Adrenal gland (tissue), 12 donors: ENCODE data around the gene DEGS2. TPM values are rescaled to one million over a fixed set of nuclear protein-coding genes. Genes with fewer than 3 reads are reported as not detected.

Experiments used
- DNase-seq, 7 donors: peaks; one replicate each; pipeline ENCODE4 v3.0.0-alpha.2; 2019 to 2020
- H3K27ac ChIP-seq, 5 donors: fragments of 200-600 bp; sonication (generic) in 4 of 5; 1 replicate in 3 of 5; 2 replicates in 2 of 5; pipeline versions ENCODE4 v1.5.1 to v1.8.0; 2016 to 2020; ENCODE audit warnings: mild to moderate bottlenecking in 1 of 5
- H3K27me3 ChIP-seq: fragments of 200-600 bp; 2 replicates; pipeline ENCODE4 v1.8.0; 2021
- H3K36me3 ChIP-seq, 2 donors: fragments of 200-600 bp; replicated peaks in 1 of 2; 1 replicate in 1 of 2; 2 replicates in 1 of 2; pipeline versions ENCODE4 v1.5.1 to v1.8.0; 2018 to 2022
- H3K4me1 ChIP-seq, 2 donors: fragments of 200-600 bp; replicated peaks in 1 of 2; 1 replicate in 1 of 2; 2 replicates in 1 of 2; pipeline versions ENCODE4 v1.5.1 to v1.8.0; 2018 to 2021
- H3K4me3 ChIP-seq, 4 donors: fragments of 200-600 bp; sonication (generic) in 3 of 4; one replicate each; pipeline ENCODE4 v1.5.1; 2016 to 2018
- H3K9me3 ChIP-seq, 3 donors: fragments of 200-600 bp; sonication (generic) in 1 of 3; replicated peaks in 1 of 3; 1 replicate in 2 of 3; 2 replicates in 1 of 3; pipeline versions ENCODE4 v1.5.1 to v1.8.0; 2016 to 2021
- CTCF ChIP-seq, 6 experiments: fragments of 450-650 bp in 4 of 6; fragments of 200-600 bp in 2 of 6; sonication (generic) in 1 of 6; IDR thresholded peaks; 1 replicate in 5 of 6; 2 replicates in 1 of 6; pipeline versions ENCODE4 v1.5.1 to v1.8.0; 2016 to 2021; ENCODE audit warnings: antibody characterized with exemption in 6 of 6, mild to moderate bottlenecking in 2 of 6, moderate library complexity in 1 of 6
- POLR2A ChIP-seq, 2 donors: fragments of 450-650 bp; IDR thresholded peaks; one replicate each; pipeline ENCODE4 v1.6.1; 2017; ENCODE audit warnings: antibody characterized with exemption in 2 of 2, mild to moderate bottlenecking in 2 of 2, moderate library complexity in 1 of 2
- WGBS, 4 donors: extraction: QIAGEN DNeasy Blood & Tissue Kit in 2 of 4; methylation state at CpG; one replicate each; pipeline versions ENCODE4 v1.1.5 to v1.1.7; 2013 to 2017; 5-methylcytosine and 5-hydroxymethylcytosine counted together
- intact Hi-C, 2 donors: fragments of 100-400 bp; cut with DNase I; formaldehyde crosslinking; loops; one replicate each; pipeline versions ENCODE4 v1.14.1 to v1.15.0; 2022 to 2023
- polyA plus RNA-seq, 3 donors: library from polyadenylated mRNA; stranded (reverse); fragments of 200-250 nt in 2 of 3; fragments of 350-450 nt in 1 of 3; fragmentation: Illumina TruSeq in 1 of 3; extraction: RNeasy Lipid Tissue Mini Kit (QIAGEN cat#74804) in 1 of 3; gene quantifications; one replicate each; pipeline ENCODE4 v1.2.3, GENCODE V29; 2013 to 2014
- total RNA-seq, 9 donors: library from RNA; depleted of rRNA in 4 of 9; stranded (reverse); fragments of >200 nt in 4 of 9; fragments of 120-200 nt in 1 of 9; fragmentation: NEBNext Ultra II Directional in 1 of 9; extraction: Animal tissue kit (Norgen Biotek cat#: 25700) in 1 of 9; gene quantifications; one replicate each; pipeline versions ENCODE4 v1.1.0 to v1.2.4, GENCODE V29; 2013 to 2023
- donor health status: healthy with polysubstance abuse.
- donor health status: Bipolar disorder and iron deficiency.
- donor health status: DM: yes; HTN: yes; CAD: no.
- donor health status: DM: no; HTN: no; CAD: no.
- donor health status: DM: no; HTN: no; CAD: no.
- donor health status: DM: yes; HTN: yes; CAD: no.

Gene DEGS2
- total and polyA plus RNA-seq, 12 donors, result 0.06 to 0.69 (median 0.24) TPM; not detected in 3

DNA sequence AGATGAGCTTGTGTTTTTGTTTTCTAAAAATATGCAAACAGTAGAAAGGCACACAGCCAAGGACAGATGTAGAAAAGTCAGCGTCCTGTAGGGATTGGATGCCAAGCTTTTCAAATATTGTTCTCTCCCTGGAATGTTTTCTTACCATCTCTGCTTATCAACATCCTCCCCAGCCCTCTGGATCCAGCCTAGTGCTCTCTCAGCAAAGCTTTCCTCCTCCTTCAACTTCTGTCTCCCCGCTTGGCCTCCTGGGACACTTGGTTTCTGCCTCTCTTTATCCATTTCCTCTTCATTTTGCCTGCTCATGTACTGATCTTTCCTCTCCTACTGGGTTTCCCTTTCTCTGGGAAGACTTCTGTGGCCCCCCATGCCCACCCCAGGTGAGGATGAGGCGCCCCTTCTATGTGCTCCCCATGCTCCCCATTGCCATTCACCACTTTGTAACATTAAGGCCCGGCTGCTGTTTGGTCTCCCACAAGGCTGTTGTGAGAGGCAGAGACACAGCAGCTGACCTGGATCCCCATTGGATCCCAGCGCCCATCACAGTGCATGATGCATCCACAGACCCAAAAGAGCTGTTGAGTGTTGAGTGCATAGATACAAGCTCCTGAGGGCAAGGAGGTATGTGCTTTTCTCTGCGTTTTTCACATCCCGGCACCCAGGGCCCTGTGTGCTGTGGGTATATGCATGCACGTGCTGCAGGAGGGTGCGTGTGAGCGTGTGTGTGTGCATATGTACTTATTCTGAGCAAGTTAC lies 56.0 kb downstream of the DEGS2 start:
- peak in 4 of 7 donors; percentile 33 to 41 (median 37) for DNase-seq
- intact Hi-C loops, result no loop called here
- peaks cover 0 to 4% of the 10 kb centered on the region in 2 donors for H3K36me3 ChIP-seq
- H3K4me3 ChIP-seq, result peak overlapping the region in 1 of 4 donors; percentile 8
- H3K4me1 ChIP-seq, result peaks cover 20 to 37% of the 10 kb centered on the region in 2 donors
- no peaks in the 10 kb centered on the region for H3K9me3 ChIP-seq
- H3K27ac ChIP-seq, result peak overlapping the region in 3 of 5 donors; percentile 56 to 64 (median 62)
- no peaks in the 10 kb centered on the region for H3K27me3 ChIP-seq
- no peak for TF ChIP-seq POLR2A (IDR thresholded peaks at IDR 0.05)
- TF ChIP-seq CTCF (IDR thresholded peaks at IDR 0.05), result no peak
- 69 to 83% (median 76%) methylated on average over 10 of the region's 10 CpGs for WGBS, 4 donors

DNA sequence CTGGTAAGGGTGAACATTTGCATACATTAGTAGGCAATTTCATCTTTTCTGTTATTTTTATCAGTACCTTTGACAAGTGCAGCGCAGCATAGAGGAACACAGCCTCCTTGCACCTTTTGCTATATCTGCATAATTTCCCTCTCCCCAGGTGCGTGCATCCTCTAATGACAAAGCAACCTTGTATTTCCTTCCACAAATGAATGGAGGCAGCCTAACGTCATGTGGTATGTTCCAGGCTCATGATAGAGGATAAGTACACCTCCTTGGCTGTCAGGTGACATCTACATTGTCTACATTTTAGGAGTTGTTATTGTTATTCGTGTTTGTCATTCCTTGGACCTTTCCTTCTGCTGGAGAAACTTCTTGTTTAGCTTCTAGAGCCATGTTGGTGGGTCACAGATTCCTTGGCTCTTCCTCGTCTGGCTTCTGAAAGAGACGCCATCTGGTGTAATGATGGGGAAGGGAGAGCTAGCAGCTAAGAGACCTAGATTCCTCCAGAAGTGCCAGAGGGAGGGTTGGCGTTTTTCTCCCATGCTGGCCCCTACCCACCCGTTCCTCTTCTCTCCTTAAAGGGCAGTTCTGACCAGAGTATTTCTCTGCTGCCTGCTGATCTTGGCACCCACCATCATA lies 57.2 kb downstream of the DEGS2 start:
- no peak for DNase-seq
- no peak for TF ChIP-seq CTCF (IDR thresholded peaks at IDR 0.05)
- no peak for TF ChIP-seq POLR2A (IDR thresholded peaks at IDR 0.05)
- no peaks in the 10 kb centered on the region for H3K9me3 ChIP-seq
- intact Hi-C loops, result no loop called here
- H3K4me3 ChIP-seq, result no peak overlapping the region
- H3K36me3 ChIP-seq, result peaks cover 0 to 6% of the 10 kb centered on the region in 2 donors
- WGBS, 4 donors, result 85 to 90% (median 89%) methylated on average over 8 of the region's 8 CpGs
- peak overlapping the region in 3 of 5 donors; percentile 38 to 62 (median 56) for H3K27ac ChIP-seq
- H3K4me1 ChIP-seq, result peaks cover 20 to 37% of the 10 kb centered on the region in 2 donors
- no peaks in the 10 kb centered on the region for H3K27me3 ChIP-seq

DNA sequence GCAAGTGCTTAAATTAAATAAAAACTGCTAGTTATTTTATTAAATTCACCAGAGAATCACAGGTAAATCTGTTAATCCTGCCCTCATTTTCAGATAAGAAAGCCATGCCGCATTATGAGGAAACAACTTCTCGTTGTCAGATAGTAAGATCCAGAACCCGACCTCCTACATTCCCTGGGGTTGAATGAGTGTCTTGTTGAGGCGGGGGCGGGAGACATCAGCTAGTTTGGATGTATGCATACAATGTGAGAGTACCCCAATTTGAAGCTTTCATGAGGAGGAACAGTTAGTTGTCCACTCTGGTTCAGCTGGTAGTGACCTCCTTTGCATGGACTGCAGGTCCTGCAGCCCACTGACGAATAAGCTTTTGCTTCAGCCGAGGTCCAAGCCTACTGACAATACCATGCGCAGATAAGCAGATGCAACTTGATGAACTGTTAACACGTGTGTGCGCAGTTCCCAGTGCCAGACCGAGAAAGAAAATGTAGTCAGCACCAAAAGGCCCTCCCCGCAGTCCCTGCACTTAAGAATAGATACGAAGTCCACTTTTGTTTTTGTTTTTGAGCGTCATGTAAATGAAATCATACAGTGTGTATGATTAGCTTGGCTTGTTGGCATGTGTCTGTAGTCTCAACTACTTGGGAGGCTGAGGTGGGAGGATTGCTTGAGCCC lies 59.3 kb downstream of the DEGS2 start:
- Histone ChIP-seq H3K27ac (no peak overlapping the region), H3K4me3 (no peak overlapping the region), H3K9me3 (no peaks in the 10 kb centered on the region), H3K36me3 (peaks cover 0 to 6% of the 10 kb centered on the region in 2 donors), H3K27me3 (no peaks in the 10 kb centered on the region), H3K4me1 (peaks cover 20 to 26% of the 10 kb centered on the region in 2 donors)
- 86 to 89% (median 89%) methylated on average over 14 of the region's 14 CpGs for WGBS, 4 donors
- intact Hi-C loops, result no loop called here
- DNase-seq, result no peak
- TF ChIP-seq CTCF (IDR thresholded peaks at IDR 0.05) (no peak), POLR2A (IDR thresholded peaks at IDR 0.05) (no peak)

- no peaks in the 10 kb centered on the region for H3K27me3 ChIP-seq
- no peak overlapping the region for H3K27ac ChIP-seq
- no peaks in the 10 kb centered on the region for H3K9me3 ChIP-seq
- TF ChIP-seq POLR2A (IDR thresholded peaks at IDR 0.05) (no peak), CTCF (IDR thresholded peaks at IDR 0.05) (no peak)
- WGBS, 4 donors, result 86 to 96% (median 93%) methylated on average over 8 of the region's 8 CpGs
- intact Hi-C loops, result no loop called here
- peaks cover 0 to 6% of the 10 kb centered on the region in 2 donors for H3K36me3 ChIP-seq
- H3K4me1 ChIP-seq, result peaks cover 6% of the 10 kb centered on the region in 2 donors
- no peak for DNase-seq
- H3K4me3 ChIP-seq, result no peak overlapping the region
These were observed 61.3 kb downstream of the DEGS2 start for GRCh38 chr14:100098171-100098570.
